Stimulated activated CD8-positive, alpha-beta memory T cell treated with anti-CD3 and anti-CD28 coated beads, Interleukin-15, amount 100 ng/mL, for 48 hours (primary cell): ENCODE measurements around the gene VPS37D.
"Not testable (repeated sequence)": the region's sequence is repeated elsewhere in the genome, so short reads cannot be mapped to it uniquely, and the experiment has no call there.

Experiments used
- DNase-seq, 2 donors: peaks; one replicate each; pipeline ENCODE4 v3.0.0-alpha.2; 2020; ENCODE audit warnings: low read depth in 2 of 2

The VPS37D gene

DNA sequence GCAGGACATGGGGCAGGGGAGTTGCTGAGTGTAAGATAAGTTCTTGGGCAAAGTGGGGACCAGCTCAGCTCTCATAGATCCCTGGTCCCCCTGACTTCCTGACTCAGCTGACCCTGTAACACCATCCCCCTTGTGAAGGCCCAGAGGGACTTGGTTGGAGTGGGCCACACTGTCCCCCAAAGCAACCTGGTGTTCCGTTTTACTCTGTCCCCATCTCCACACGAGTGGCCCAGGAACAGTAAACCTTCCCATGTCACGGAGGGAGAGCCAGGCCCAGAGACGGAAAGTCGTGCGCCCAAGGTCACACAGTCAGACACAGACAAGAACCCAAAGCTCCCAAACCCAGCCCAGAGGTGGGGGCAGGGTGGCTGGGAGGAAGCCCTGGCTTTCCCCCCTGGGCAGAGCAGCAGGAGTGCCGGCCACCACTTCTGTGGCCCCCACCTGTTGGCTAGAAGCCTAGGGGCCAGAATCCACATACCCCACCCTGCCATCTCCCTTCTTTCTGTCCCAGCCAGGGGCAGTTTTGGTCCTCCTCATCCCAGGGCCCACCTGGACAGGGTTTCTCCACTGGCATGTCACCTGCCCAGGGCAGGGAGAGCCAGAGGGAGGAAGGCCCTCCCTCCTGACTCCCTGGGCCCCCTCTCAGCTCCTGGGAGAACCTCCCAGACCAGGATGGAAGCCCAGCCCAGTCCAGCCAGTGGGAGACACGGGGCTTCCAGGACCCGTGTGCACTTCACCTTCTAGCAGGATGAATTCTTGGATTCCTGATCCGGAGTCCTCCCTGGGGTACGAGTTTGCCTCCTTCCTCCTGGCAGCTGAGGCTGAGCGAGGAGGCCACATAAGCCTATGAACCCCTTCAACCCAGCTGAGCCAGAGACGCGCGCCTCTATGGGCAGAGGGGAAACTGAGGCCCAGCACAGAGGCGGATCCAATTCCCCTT is 20.6 kb upstream of the VPS37D start:
- no peak for DNase-seq

DNA sequence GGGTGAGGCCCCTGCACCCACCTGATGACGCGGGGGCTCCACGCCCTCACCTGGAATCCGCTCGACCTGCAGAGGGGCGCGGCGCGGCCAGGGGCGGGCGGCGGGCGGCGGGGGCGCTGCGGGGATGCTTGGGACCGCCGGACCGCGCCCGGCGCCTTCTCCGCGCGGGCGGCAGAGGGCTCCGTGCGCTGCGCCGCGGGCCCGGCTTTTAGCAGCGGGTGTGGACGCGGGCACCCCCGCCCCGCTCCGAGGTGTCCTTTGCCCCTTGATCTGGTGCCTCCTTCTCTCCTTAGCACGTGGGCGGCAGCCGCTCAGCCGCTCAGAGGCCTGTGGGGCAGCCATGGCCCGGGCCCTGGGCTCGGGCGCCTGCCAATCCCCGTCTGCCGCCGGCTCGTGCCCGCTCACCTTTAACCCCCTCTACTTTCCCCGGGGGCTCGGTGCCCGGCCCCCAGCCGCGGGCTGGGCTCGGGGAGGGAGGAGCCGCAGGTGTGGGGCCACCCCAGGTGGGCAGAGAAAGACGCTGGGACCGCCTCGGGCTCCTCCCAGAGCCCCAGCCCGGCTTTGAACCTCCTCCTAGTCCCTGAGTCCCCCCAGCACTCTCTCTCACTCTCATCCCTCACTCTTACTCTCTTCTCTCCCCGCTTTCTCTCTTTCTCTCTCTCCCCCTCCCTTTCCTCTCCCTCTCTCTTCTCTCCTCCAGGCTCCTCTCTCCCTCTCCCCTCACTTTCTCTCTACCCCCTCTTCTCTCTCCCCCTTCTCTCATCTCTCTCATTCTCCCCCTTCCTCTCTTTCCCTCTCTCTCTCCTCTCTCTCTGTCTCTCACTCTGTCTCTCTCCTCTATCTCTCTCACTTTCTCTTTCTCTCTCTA is 19.7 kb upstream of the VPS37D start:
- no peak for DNase-seq

DNA sequence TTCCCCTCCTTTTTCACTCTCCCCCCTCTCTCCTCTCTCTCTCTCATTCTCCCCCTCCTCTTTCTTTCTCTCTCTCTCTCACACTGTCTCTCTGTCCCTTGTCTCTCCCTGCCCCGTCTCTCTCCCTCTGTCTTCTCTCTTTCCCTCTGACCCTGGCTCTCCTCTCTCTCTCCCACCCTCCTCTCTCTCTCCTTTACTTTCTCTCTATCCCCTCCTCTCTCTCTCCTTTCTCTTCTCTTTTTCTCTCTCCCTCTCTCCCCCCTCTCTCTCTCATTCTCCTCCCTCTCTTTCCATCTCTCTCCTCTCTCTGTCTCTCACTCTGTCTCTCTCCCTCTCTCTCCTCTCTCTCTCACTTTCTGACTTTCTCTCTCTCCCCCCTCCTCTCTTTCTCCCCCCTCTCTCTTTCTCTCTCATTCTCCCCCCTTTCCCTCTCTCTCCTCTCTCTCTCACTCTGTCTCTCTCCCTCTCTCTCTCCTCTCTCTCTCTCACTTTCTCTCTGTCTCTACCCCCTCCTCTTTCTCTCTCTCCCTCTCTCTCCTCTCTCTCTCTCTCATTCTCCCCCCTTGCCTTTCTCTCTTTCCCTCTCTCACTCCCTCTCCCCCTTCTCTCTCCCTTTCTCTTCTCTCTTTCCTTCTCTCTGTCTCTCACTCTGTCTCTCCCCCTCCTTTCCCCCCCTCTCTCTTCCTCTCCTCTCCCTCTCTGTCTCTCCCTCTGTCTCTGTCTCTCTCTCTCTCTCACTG is 18.9 kb upstream of the VPS37D start:
- no peak for DNase-seq

DNA sequence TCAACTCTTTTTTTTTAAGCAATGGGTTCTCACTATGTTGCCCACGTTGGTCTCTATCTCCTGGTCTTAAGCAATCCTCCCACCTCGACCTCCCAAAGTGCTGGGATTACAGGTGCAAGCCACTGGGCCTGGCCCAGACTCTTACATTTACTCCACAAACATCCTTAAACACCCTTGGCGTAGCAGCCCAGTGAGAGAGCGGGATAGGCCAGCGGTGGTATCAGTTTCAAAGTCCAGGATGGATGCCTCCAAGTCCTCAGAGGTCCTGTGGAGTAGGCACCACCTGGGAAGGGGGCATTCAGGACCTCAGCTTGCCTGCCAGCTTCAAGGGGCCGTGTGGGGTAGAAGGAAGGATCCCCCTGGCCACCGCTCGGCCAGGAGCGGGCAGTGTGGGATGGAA is 18.1 kb upstream of the VPS37D start:
- no peak for DNase-seq

DNA sequence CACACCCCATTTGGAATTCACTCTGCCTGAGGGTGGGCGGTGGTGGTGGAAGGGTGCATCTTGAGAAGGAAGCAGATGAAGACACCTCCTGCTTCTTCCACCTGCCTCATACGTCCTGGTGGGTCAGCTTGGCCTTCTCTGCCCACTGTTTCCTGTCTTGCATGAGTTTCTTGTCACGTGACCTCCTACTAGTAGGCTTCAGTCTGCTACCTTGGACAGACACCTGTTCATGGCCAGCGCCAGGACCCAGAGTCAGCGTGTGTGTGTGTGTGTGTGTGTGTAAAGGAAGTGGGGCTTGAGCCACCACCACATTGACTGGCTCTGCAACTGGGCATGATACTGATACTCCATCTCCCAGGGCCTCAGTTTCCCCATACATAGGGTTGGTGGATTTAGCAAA is 17.1 kb upstream of the VPS37D start:
- no peak for DNase-seq

DNA sequence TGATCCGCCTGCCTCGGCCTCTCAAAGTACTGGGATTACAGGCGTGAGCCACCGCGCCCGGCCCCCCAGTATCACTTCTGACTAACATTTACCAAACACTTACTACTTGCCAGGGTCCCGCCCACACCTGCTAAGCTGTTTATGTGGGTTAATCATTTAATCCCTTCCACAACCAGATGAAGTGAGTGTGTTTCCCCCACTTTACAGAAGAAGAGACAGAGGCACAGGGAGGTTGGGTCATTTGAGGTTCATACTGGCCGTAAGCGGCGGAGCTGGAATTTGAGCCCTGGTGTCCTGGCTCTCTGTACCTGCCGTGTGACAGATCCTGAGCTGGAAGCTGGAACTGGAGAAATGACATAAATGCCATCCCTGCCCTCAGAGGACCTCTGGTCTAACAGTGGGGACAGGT is 15.1 kb upstream of the VPS37D start:
- DNase-seq, result no peak

DNA sequence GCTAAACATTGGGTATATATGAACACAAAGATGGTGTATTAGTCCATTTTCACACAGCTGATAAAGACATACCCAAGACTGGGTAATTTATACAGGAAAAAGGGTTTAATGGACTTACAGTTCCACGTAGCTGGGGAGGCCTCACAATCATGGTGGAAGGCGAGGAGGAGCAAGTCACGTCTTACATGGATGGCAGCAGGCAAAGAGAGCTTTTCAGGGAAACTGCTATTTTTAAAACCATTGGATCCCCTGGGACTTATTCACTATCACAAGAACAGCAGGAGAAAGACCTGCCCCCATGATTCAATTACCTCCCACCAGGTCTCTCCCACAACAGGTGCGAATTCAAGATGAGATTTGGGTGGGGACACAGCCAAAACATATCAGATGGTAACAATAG is 12.3 kb upstream of the VPS37D start:
- DNase-seq, result not testable (repeated sequence)

DNA sequence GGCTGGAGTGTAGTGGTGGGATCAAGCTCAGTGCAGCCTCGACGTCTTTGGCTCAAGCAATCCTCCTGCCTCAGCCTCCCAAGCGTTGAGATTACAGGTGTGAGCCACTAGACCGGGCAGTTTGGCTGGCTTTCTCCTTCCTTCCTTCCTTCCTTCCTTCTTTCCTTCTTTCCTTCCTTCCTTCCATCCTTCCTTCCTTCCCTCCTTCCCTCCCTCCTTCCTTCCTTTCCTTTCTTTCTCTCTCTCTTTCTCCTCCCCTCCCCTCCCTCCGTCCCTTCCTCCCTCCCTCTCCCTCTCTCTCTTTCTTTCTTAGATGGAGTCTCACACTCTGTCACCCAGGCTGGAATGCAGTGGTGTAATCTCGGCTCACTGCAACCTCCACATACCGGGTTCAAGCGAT is 7.6 kb upstream of the VPS37D start:
- DNase-seq, result no peak

DNA sequence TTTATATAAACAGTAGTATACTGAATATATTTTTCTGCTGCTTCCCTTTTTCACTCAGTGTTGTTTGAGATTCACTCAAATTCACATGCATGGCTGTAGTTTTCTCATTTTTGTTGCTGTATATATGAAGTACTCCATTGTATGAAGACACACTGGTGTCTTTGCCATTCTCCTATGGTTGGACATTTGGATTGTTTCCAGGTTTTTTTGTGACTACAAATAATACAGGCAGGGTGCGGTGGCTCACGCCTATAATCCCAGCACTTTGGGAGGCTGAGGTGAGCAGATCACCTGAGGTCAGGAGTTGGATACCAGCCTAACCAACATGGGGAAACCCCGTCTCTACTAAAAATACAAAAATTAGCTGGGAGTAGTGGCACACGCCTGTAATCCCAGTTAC is 7.0 kb upstream of the VPS37D start:
- DNase-seq, result not testable (repeated sequence)

DNA sequence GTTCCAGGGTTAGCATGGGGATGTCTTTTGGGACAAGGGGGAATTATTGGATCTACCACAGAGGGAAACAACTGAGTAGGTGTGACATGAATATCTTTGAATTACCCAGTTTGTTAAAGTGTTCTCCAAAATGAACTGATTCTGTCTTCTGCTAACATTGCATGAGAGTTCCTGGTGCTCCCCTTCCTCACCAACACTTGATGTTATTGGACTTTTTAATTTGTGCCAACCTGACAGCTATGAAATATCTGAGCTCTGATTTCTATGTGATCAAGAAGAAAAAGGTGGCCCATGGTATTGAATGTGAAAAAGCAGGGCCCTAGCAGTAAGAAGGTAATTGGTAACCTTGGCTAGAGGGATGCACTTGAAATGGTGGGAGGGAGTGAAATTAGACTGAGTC is 4.6 kb upstream of the VPS37D start:
- no peak for DNase-seq

DNA sequence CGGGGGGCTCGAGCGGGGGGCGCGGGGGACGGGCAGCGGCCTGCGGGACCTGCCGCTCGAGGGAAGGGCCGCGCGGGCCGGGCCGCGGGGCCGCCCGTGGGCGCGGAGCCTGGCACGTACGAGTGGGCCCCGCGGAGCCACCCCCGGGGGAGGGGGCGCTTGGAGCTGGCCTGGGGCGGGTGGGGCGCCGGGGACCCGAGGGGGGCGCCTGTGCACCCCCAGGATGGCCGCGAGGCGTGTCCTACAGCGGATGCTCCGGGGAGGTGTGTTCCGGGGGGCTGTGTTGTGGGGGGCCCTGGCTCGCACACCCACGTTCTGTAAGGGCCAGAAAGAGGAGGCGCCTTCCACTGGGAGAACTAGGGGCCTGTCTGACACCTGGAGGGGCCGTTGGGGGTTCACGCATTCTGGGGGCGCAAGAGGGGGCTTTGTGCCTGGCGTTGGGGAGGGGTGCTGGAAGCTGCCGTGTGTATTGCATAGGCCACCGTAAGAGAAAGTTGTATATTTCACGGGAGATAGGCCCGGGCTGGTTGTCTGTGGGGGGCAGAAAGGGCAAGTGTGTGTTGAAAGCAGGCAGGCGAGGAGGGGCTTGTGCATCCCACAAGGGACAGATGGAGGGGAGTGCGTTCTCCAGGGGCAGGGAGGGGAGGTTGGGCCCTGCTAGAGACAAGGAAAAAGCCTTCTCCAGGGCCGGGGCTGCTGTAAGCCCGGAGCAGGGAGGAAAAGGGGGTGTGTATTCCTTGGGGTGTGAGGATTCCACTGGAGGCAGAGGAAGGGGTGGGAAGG is 663 bp downstream of the VPS37D start:
- DNase-seq, result no peak

DNA sequence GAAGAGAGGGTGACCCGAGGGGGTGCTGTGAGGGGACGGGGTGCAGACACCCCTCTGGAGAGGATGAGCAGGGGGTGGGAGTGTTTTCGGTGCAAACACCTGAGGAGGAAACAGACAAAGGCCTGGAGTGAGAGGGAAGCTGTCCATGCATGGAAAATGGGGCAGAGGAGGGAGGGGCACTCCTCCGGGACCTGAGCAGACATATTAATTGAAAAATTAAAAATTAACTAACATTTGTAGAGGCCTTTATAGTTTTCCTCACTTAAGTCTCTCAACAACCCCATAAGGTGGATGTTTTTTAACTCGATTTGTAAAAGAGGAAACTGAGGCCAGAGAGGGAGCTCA is 1.2 kb downstream of the VPS37D start:
- DNase-seq, result no peak

DNA sequence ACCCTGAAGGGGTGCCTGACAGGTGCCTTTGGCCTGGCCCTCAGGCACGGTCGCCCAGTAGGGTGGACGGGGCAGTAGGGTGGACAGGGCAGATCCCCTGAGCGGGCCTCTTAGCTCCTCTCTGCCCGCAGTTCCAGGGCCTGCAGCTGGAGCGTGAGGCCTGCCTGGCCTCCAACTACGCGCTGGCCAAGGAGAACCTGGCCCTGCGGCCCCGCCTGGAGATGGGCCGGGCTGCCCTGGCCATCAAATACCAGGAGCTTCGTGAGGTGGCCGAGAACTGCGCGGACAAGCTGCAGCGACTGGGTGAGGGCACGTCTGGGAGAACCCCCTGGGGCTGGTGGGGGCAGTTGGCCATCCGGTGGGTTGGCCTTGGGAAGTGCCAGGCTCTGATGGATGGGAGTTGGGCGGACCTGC is 1.7 kb downstream of the VPS37D start:
- DNase-seq, result no peak

DNA sequence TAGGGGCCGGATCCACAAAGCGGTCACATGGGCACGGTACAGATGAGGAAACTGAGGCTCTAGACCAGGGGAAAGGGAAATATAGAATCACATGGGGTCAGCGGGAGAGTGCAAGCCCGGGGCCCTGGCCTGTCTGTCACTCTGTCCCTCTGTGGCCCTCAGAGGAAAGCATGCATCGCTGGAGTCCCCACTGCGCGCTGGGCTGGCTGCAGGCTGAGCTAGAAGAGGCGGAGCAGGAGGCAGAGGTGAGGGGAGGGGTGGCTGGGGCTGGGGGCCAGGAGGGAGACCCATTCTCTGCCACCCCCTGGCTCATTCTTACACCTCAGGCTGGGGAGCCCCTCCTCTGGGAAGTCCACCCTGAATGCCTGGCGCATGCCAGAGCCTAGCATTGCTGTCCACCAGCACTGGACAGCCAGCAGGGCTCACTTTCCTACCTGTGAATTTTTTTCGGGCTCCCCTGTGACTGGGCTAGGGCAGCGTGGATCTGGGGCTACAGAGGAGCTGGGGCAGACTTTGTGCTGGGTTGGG is 2.3 kb downstream of the VPS37D start:
- no peak for DNase-seq

DNA sequence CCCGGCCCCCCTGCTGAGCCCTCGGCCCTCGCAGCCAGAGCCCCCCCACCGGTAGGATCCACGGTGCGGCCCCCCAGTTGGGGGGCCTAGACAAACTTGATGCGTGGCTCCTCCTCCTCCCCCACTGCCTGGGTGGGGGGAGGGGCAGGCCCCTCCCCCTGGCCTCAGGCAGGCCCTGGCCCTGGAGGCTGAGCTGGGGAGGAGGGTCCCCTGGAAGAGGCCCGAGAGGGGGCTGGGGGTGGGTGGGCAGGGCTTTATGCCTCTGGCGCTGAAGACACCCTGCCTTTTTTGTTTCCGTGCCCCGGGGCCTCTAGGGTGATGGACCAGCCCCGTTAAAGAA is 3.7 kb downstream of the VPS37D start:
- no peak for DNase-seq

DNA sequence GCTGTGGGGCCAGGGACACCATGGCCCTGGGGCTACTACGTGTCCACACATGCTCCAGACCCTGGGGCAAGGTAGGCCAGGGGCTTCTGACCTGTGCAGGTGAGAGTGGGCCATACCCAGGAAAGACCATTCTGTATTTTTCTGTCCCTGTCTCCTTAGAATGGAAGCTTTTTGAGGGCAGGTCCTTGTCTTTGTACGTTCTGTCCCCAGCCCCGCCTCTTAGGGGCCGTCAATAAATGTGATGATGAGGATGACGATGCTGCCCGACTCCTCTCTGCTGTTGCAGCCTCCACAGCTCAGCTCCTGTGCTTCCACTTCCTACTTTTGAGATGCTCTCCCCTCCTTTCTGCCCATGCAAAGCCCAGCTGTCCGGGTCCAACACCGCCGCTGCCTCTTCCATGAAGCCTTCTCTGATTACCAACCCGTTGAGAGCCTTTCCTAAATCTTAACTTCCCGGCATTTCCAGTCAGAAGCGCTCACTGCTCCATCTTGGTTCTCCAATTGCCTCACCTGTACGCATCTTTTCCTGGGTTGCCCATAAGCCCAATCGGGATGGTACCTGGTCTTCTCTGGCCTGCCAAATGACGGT is 4.3 kb downstream of the VPS37D start:
- no peak for DNase-seq

DNA sequence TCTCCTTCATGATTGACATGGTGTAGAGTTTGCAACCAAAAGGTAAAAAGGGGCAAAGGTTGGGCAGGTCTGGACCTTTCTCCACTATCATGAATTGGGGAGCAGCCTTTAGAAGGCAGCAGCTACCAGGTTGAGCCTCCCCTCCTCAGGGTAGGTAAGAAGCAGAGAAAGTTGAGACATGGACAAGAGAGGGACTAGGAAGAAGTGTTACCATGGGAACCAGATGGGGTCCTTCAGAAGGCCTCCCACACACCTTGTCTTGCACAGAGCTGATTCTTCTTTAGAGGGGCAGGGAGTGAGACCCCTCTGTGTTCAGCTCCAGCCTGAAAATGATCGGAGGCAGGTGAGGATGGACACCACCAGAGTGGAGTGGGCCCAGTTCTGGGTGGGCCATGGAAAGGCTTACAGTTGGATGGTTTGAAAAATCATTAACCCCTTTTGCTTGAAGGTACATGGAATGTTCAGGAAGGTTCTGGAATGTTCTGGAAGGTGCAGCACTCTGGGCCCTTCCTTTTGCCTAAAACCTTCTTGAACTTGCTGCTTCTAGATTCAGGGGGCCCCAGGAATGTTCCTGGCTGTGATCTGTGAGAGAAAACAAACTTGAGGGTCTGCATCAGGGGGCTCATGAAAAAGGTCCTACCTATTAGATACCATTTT is 7.0 kb downstream of the VPS37D start:
- DNase-seq, result no peak

DNA sequence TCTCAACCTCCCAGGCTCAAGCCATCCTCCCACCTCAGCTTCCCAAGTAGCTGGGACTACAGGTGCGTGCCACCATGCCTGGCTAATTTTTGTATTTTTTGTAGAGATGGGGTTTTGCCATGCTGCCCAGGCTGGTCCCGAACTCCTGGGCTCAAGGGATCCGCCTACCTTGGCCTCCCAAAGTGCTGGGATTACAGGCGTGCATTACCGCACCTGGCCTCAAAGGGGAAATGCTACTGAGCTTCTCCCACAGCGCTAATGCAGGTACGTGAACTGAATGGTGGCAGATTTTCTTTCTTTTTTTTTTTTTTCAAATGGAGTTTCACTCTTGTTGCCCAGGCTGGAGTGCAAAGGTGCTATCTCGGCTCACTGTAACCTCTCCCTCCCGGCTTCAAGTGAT is 8.4 kb downstream of the VPS37D start:
- DNase-seq, result not testable (repeated sequence)

DNA sequence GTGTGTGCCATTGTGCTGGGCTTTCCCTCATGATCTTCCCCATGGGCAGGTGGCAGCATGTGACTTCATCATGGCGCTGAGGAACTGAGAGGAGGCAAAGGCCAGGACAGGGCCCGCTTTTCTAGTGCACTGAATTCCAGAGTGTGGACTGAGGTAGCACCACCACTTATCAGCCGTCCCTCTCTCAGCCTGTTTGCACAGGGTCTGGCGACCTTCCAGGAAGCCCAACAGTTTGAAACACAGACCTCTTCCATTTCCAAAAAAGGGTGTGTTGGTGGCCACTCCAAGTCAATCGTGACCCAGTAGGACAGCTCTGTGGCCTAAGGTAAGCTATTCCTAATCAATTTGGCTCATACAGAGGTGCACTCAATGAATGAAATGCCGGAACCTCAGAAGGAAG is 11.2 kb downstream of the VPS37D start:
- DNase-seq, result no peak

DNA sequence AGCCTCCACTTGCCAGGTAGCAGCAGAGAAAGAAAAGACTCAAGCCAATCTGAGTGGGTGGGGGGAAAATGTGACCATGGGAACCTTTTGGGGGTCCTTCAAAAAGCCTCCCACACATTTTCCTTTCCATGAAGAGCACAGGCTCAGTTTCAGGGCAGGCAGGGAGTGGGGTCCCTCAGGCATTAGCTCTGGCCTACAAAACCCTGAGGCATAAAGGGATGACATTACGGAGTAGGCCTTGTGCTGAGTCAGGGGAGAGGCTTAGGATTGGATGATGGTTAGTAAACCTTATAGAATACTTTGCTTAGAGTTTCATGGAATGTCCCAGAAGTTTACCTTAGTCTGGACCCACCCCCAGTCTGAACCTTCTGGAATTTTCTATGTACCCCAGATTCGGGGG is 12.1 kb downstream of the VPS37D start:
- no peak for DNase-seq
